ENCODE data around the gene ZNF618.

DNA sequence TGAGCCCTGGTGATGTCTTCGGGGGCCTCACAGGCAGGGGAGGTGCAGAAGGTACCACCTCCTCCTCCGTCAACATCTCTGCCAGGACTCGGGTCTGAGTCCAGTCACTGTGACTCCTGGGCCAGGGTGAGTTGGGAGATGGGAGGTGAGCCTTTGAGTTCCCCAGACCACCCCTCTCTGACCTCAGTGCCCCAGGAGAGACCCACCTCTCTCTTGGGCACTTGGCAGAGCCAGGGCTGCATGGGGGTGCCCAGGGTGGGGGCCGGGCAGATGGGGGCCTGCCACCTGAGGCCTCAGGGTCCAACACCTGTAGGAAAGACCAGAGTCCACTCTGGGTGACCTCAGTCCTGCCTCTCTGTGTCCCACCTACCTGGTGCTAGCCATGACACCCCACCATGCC lies 216.2 kb downstream of the ZNF618 start:
- TF ChIP-seq JUND (IDR thresholded peaks at IDR 0.05) (no peak), RFX5 (IDR thresholded peaks at IDR 0.05; ENCODE audit: low read length) (no peak), YY1 (IDR thresholded peaks at IDR 0.05; ENCODE audit: low read depth) (no peak)
- TF ChIP-seq, protein P1, sequence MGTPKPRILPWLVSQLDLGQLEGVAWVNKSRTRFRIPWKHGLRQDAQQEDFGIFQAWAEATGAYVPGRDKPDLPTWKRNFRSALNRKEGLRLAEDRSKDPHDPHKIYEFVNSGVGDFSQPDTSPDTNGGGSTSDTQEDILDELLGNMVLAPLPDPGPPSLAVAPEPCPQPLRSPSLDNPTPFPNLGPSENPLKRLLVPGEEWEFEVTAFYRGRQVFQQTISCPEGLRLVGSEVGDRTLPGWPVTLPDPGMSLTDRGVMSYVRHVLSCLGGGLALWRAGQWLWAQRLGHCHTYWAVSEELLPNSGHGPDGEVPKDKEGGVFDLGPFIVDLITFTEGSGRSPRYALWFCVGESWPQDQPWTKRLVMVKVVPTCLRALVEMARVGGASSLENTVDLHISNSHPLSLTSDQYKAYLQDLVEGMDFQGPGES (IDR thresholded peaks at IDR 0.05; ENCODE audit: low read depth, low read length): no peak
- TF ChIP-seq, protein P2, sequence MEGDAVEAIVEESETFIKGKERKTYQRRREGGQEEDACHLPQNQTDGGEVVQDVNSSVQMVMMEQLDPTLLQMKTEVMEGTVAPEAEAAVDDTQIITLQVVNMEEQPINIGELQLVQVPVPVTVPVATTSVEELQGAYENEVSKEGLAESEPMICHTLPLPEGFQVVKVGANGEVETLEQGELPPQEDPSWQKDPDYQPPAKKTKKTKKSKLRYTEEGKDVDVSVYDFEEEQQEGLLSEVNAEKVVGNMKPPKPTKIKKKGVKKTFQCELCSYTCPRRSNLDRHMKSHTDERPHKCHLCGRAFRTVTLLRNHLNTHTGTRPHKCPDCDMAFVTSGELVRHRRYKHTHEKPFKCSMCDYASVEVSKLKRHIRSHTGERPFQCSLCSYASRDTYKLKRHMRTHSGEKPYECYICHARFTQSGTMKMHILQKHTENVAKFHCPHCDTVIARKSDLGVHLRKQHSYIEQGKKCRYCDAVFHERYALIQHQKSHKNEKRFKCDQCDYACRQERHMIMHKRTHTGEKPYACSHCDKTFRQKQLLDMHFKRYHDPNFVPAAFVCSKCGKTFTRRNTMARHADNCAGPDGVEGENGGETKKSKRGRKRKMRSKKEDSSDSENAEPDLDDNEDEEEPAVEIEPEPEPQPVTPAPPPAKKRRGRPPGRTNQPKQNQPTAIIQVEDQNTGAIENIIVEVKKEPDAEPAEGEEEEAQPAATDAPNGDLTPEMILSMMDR (IDR thresholded peaks at IDR 0.05): no peak
